GM18867 (cell line): ENCODE data around the gene METRN.
"Not testable (repeated sequence)": the region's sequence is repeated elsewhere in the genome, so short reads cannot be mapped to it uniquely, and the experiment has no call there.

ENCODE experiments used
- ATAC-seq: cut with Tn5 transposase; IDR thresholded peaks from one replicate; pipeline ENCODE4 v1.9.1; 2021; ENCODE audit warnings: mild to moderate bottlenecking, moderate library complexity; ENCODE audit not compliant: unreplicated experiment

METRN gene

GRCh38 chr16:689175-689897 lies 25.6 kb upstream of the METRN start:
- ATAC-seq: no peak

- ATAC-seq: not testable (repeated sequence)
These were observed 23.7 kb upstream of the METRN start for GRCh38 chr16:691242-691641.

- ATAC-seq: no peak
These were observed 22.4 kb upstream of the METRN start for GRCh38 chr16:692356-693108.

- no peak for ATAC-seq
These were observed 21.6 kb upstream of the METRN start for GRCh38 chr16:693364-693763.

GRCh38 chr16:693766-694165 lies 21.2 kb upstream of the METRN start:
- no peak for ATAC-seq

- no peak for ATAC-seq
These were observed 20.6 kb upstream of the METRN start for GRCh38 chr16:694187-694862.

GRCh38 chr16:694863-695354 lies 20.0 kb upstream of the METRN start:
- no peak for ATAC-seq

GRCh38 chr16:695355-696089 lies 19.4 kb upstream of the METRN start:
- ATAC-seq: peak; percentile 38

GRCh38 chr16:698911-699671 lies 15.8 kb upstream of the METRN start:
- no peak for ATAC-seq

GRCh38 chr16:700684-701584 lies 14.0 kb upstream of the METRN start:
- ATAC-seq: no peak

- no peak for ATAC-seq
These were observed 12.6 kb upstream of the METRN start for GRCh38 chr16:702341-702740.

GRCh38 chr16:703406-703805 lies 11.5 kb upstream of the METRN start:
- ATAC-seq: no peak

GRCh38 chr16:704047-704446 lies 10.9 kb upstream of the METRN start:
- no peak for ATAC-seq

GRCh38 chr16:704552-705380 lies 10.2 kb upstream of the METRN start:
- ATAC-seq: no peak

GRCh38 chr16:705431-706188 lies 9.3 kb upstream of the METRN start, which contains the start of gene FBXL16:
FBXL16 (minus strand) TSS chr16:705801; CDS start chr16:697405, 8,396 bp downstream.
- no peak for ATAC-seq

GRCh38 chr16:706189-707061 lies 8.5 kb upstream of the METRN start:
- ATAC-seq: no peak
